GM21529 (cell line): ENCODE data around the gene ROCK2.
"Not testable (repeated sequence)": the region's sequence is repeated elsewhere in the genome, so short reads cannot be mapped to it uniquely, and the experiment has no call there.

ENCODE experiments used
- ATAC-seq: cut with Tn5 transposase; IDR thresholded peaks from one replicate; pipeline ENCODE4 v1.9.1; 2021; ENCODE audit not compliant: unreplicated experiment

The ROCK2 gene

DNA sequence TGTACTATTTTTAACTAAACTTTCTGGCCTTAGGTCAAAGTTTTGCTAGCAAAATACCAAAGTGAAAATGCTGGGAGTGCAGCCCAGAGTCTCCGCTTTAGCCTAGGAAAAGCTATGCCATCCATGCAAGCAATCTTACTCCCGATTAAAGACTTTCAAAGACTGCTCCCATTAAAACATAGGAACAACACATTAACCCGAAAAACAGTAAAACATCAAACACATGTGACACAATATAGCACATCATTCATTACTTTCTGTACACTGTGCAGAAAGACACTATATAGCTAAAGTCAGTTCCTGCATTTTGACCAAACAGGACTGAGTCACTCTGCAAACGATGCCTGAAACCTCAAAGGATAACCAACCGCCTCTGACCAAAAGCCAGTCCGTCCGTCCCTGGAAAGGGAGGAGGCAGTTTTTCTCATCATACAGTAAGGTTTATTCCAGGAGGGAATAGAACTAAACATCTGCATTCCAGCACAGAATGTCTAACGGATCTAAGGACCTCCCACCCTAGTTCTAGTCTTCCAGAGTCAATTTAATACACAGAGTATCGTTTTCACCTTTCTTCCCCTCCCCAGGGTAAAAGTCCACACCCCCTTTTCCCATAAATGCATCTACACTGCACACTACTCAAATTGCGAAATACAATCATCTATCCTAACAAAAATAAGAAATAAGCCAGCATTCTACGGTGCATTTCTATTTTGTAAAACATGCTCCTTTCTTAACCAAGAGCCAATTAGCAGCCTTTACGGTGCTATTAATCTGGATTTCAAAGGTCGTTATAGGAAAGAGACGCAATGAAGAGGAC lies 1.7 kb downstream of the ROCK2 start:
- no peak for ATAC-seq

DNA sequence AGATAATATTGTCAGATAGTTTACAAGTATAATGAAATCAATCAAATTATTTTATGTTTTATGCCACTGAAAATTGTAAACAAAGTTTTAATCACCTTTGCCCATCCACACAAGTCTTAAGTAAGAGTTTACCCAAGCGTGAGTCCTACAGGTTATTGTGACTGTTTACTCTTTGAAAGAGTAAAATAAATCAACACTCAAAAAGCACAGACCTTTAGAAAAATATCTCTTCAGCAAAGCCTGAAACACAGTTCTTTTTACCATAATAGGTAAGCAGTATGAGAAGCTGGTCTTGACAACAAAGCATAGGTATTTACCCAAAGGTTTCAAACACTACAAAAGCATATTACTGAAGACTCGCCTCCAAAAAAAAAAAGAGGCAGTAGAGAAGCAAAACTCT lies 3.7 kb downstream of the ROCK2 start:
- no peak for ATAC-seq

DNA sequence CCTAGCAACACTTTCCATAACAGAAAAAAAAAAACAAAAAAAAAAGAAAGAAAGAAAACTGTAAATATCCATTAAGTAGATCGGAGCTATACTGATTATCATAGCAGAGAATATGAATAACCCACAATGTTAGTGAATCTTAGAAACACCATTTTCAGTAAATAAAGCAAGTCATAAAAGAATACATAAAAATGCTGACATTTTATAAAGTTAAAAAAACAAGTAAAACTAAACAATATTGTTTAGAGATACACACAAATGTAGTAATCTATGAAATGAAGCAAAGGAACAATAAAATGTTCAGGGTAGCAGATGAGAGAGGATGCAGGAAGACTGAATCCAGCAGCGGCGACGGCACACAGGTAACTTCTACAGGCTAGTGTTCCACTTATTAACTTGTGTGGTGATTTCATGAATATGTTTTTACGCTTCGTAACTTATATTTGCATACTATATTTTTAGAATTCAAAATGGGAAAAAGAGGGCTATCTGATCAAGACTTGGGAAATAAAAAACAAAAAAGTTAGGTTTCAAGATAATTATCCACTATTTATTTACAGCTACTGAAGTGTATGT lies 4.8 kb downstream of the ROCK2 start:
- ATAC-seq, result no peak

DNA sequence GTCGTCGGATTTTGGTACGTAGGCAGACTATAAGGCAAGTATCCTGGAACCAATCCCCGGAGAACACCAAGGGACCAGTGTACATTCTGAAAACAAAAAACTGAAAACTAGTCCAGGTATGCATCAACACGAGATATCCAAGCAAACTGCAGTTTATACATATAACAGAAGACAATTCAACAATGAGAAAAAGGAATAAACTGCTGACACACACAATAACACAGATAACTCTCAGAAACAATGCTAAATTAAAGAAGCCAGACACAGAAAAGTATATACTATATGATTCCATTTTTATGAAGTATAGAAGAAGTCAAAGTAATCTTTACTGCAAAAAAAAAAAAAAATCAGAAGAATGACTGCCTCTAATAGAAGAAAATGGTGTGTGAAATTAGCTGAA lies 5.9 kb downstream of the ROCK2 start:
- ATAC-seq, result no peak

DNA sequence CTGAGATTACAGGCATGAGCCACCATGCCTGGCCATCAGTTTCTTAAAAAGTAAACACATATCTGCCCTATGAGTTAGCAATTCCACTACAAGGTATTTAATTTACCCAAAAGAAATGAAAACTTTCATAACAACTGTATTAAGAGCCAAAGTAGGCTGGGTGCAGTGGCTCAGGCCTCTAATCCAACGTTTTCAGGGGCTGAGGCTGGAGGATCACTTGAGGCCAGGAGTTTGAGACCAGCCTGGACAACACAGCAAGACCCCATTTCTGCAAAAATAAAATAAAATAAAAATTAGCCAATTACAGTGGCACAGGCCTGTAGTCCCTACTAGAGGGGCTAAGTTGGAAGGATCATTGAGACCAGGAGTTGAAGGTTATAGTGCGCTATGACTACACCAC lies 6.5 kb downstream of the ROCK2 start:
- no peak for ATAC-seq

DNA sequence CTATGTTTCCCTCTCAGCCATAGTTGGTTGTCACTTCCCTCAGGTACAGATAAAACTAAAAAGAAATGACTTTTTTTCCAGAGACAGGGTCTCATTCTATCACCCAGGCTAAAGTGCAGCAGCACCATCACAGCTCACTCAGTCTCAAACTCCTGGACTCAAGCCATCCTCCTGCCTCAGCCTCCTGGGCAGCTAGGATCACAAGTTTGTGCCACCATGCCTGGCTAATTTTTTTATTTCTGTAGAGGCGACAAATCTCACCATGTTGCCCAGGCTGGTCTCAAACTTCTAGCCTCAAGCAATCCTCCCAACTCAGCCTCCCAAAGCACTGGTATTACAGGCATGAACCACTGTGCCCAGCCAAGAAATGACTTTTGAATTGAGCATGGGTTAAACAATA lies 8.2 kb downstream of the ROCK2 start:
- no peak for ATAC-seq

DNA sequence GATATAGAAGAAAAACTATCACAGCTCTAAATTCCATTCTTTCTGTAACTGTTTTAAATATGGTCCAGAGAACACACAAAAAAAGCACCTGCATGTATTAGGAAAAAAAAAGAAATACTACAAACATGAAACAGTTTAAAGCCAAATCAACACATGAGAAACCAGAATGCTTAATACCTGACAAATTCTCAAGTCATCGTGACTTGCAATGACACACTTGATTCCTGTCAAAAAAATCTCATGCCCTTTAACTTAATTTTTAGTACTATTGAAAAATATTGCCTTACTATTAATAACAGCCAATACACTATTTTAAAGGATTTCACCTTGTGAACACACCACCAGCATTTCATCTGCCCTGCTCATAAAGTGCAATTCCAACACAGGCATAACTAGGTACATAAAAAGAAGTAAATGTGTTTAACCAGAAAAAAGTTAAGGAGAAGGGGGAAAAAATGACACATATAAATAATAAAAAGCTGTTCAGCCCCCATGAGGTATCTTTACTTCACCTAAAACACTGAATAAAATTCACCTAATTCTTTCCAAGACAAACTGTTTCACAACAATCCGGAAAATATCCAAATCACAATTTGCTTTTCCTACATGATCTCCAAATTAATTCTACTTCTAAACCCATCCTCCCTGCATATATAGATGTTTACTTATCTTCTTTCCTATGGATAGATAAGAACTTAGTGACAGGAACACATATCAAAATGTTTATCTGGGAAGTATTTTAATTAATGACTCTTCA lies 10.8 kb downstream of the ROCK2 start:
- no peak for ATAC-seq

GRCh38 chr2:11332596-11332995 lies 11.8 kb downstream of the ROCK2 start:
- no peak for ATAC-seq

GRCh38 chr2:11330457-11331142 lies 13.8 kb downstream of the ROCK2 start:
- no peak for ATAC-seq

GRCh38 chr2:11329776-11330175 lies 14.7 kb downstream of the ROCK2 start:
- no peak for ATAC-seq

GRCh38 chr2:11328522-11328921 lies 15.9 kb downstream of the ROCK2 start:
- not testable (repeated sequence) for ATAC-seq

GRCh38 chr2:11327871-11328270 lies 16.6 kb downstream of the ROCK2 start:
- no peak for ATAC-seq

DNA sequence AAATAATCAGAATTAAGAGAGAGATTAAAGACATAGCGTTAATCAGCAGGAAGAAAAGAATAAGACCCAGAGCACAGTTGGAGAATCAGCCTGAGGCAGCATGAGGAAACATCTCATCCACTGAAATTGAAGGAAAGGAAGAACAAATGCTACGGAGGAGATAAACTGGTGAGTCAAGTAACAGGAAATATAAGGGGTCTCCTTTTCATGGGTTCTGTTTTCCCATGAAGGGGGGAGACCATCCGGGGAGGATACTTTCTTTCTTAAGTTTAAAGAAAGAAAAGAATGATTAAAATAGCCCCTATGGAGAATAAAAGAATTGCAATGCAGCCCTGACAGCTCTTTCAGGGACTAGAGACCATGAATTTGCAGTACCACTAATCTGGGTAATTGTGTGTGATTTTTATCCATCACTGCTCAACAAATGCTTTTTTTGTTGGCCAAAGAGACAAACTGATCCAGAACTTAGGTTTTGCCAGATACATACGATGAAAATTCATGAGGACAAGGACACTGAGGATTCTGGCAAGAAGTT lies 17.7 kb downstream of the ROCK2 start:
- no peak for ATAC-seq

- ATAC-seq, result no peak
These were observed 18.3 kb downstream of the ROCK2 start for GRCh38 chr2:11325961-11326676.

DNA sequence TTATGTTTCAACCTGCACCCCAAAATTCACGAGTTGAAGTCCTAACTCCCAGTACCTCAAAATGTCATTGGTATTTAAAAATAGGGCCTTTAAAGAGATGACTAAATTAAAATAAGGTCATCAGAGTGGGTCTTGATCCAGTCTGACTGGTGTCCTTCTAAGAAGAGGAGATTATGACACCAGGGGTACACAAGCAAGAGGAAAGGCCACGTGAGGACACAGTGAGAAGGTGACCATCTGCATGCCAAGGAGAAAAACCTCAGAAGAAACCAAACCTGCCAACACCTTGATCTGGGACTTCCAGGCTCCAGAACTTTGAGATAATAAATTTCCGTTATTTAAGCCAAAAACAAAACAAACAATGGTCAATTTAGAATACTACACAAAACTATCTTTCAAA lies 22.6 kb downstream of the ROCK2 start:
- ATAC-seq, result no peak

GRCh38 chr2:11320698-11321492 lies 23.5 kb downstream of the ROCK2 start:
- no peak for ATAC-seq

DNA sequence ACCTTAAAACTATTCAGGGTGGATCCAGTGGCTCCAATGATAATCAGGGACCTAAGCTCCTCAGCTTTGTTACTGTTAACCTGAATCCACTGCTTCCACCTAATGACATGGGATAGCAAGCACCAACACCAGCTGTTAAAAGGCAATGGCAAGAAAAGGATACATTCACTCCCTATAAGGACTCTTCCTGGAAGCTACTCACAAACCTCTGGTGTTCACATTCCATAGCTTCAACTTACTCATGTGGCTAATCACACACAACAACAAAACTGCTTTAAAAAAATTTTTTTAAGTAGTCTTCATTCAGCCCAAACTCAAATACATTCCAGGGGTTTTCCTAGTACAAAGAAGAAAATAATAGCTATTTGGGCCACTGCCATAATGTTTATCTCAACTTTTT lies 24.5 kb downstream of the ROCK2 start:
- no peak for ATAC-seq

- ATAC-seq, result no peak
These were observed 29.2 kb downstream of the ROCK2 start for GRCh38 chr2:11315074-11315705.

DNA sequence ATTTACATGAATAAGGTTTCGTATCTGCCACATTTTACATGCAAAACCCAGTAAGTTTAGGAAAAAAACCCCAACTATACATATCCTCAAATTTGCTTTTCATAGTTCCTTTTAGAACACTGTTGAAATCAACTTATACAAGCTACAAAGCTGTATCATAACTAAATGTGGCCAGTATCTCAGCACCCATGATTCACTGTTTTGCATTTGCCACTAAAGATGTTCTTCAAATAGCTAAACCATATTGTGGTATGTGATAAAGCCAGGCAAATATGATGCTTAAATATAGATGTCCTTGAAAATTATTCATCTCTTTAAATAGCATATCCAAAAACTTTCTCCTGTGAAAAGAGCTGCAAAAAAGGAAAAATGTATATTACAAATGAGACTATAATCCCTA lies 29.9 kb downstream of the ROCK2 start:
- ATAC-seq, result no peak
